Astrocyte (in vitro differentiated cells and primary cell): ENCODE results near the gene EVC2. TPM values are rescaled to one million over a fixed set of nuclear protein-coding genes. Genes with fewer than 3 reads are reported as not detected.

Source experiments
- DNase-seq: peaks from one replicate; pipeline ENCODE4 v3.0.0-alpha.2; 2010; ENCODE audit warnings: low read depth
- FAIRE-seq: peaks from 2 replicates; lab custom pipeline; 2011; peaks lifted over from hg19 to GRCh38; lab: Jason Lieb, UNC
- H2AFZ ChIP-seq: 2 replicates; pipeline ENCODE4 v1.6.0; 2012; ENCODE audit warnings: low read depth, low read length, inconsistent platforms
- H3K27ac ChIP-seq: 2 replicates; pipeline ENCODE4 v1.5.1; 2011; ENCODE audit warnings: low read depth, low read length, inconsistent platforms
- H3K27me3 ChIP-seq: 2 replicates; pipeline ENCODE4 v1.6.0; 2011; ENCODE audit warnings: low read length, inconsistent platforms; ENCODE audit not compliant: insufficient read depth
- H3K36me3 ChIP-seq: 2 replicates; pipeline ENCODE4 v1.5.1; 2011; ENCODE audit warnings: low read length, inconsistent platforms; ENCODE audit not compliant: insufficient read depth
- H3K4me1 ChIP-seq: 2 replicates; pipeline ENCODE4 v1.5.1; 2011; ENCODE audit warnings: low read length, inconsistent platforms; ENCODE audit not compliant: insufficient read depth
- H3K4me2 ChIP-seq: 2 replicates; pipeline ENCODE4 v1.6.0; 2012; ENCODE audit warnings: low read length, inconsistent platforms
- H3K4me3 ChIP-seq: 2 replicates; pipeline ENCODE4 v1.5.1; 2011; ENCODE audit warnings: low read depth, mild to moderate bottlenecking, low read length, inconsistent platforms; ENCODE audit not compliant: insufficient read depth
- H3K79me2 ChIP-seq: 2 replicates; pipeline ENCODE4 v1.6.0; 2012; ENCODE audit warnings: mild to moderate bottlenecking, low read length, inconsistent platforms; ENCODE audit not compliant: insufficient read depth
- H3K9ac ChIP-seq: 2 replicates; pipeline ENCODE4 v1.6.0; 2012; ENCODE audit warnings: mild to moderate bottlenecking, low read length, inconsistent platforms
- H3K9me3 ChIP-seq: 2 replicates; pipeline ENCODE4 v1.5.1; 2012; ENCODE audit warnings: low read depth, mild to moderate bottlenecking, low read length, inconsistent platforms; ENCODE audit not compliant: insufficient read depth
- H4K20me1 ChIP-seq: 2 replicates; pipeline ENCODE4 v1.6.0; 2012; ENCODE audit warnings: low read length, inconsistent platforms; ENCODE audit not compliant: insufficient read depth
- H3K27ac Mint-ChIP-seq: one replicate; pipeline ENCODE4 v1.8.0; 2021; ENCODE audit warnings: mild to moderate bottlenecking, mixed read lengths; ENCODE audit not compliant: unreplicated experiment
- H3K27me3 Mint-ChIP-seq: one replicate; pipeline ENCODE4 v1.8.0; 2021; ENCODE audit warnings: low read depth, mixed read lengths; ENCODE audit not compliant: unreplicated experiment
- H3K36me3 Mint-ChIP-seq: one replicate; pipeline ENCODE4 v1.8.0; 2021; ENCODE audit warnings: low read depth, mixed read lengths; ENCODE audit not compliant: unreplicated experiment
- H3K4me1 Mint-ChIP-seq: one replicate; pipeline ENCODE4 v1.8.0; 2021; ENCODE audit warnings: low read depth, mixed read lengths; ENCODE audit not compliant: unreplicated experiment
- H3K4me3 Mint-ChIP-seq: one replicate; pipeline ENCODE4 v1.8.0; 2021; ENCODE audit warnings: mild to moderate bottlenecking, moderate library complexity, mixed read lengths; ENCODE audit not compliant: unreplicated experiment
- H3K9me3 Mint-ChIP-seq: one replicate; pipeline ENCODE4 v1.8.0; 2021; ENCODE audit warnings: mild to moderate bottlenecking, mixed read lengths; ENCODE audit not compliant: unreplicated experiment
- CTCF ChIP-seq: IDR thresholded peaks from 2 replicates; pipeline ENCODE4 v1.5.1; 2011; ENCODE audit warnings: low read depth, mild to moderate bottlenecking, inconsistent platforms, low read length, moderate library complexity; ENCODE audit not compliant: insufficient read depth
- EZH2 ChIP-seq: IDR thresholded peaks from 2 replicates; pipeline ENCODE4 v1.6.1; 2012; ENCODE audit warnings: mild to moderate bottlenecking, low read length, inconsistent platforms; ENCODE audit not compliant: insufficient read depth
- total RNA-seq: library from RNA; stranded (reverse); gene quantifications from 2 replicates; pipeline ENCODE4 v1.2.1, GENCODE V29; 2021

Gene EVC2
- total RNA-seq, 1 donor from 2014 or later = 3.3 TPM

GRCh38 chr4:5572114-5572513, 136.2 kb downstream of the EVC2 start:
- Histone ChIP-seq H3K9ac (no peak overlapping the region), H4K20me1 (peaks cover 3% of the 10 kb centered on the region), H3K27ac (no peak overlapping the region), H3K9me3 (no peaks in the 10 kb centered on the region), H3K36me3 (peaks cover 6% of the 10 kb centered on the region), H3K27me3 (no peaks in the 10 kb centered on the region), H3K4me1 (no peaks in the 10 kb centered on the region), H2AFZ (no peak overlapping the region), H3K79me2 (no peaks in the 10 kb centered on the region), H3K4me2 (no peak overlapping the region), H3K4me3 (no peak overlapping the region)
- no peak for TF ChIP-seq EZH2
- DNase-seq (peak; percentile 13), FAIRE-seq (no peak)
- H3K27ac Mint-ChIP-seq = no peak overlapping the region
- no peaks in the 10 kb centered on the region for H3K27me3 Mint-ChIP-seq
- H3K9me3 Mint-ChIP-seq = peaks cover 3% of the 10 kb centered on the region
- no peak overlapping the region for H3K4me3 Mint-ChIP-seq
- peaks cover 5% of the 10 kb centered on the region for H3K4me1 Mint-ChIP-seq
- peaks cover 19% of the 10 kb centered on the region for H3K36me3 Mint-ChIP-seq

GRCh38 chr4:5571646-5572045, 136.7 kb downstream of the EVC2 start:
- peaks cover 6% of the 10 kb centered on the region for H3K36me3 ChIP-seq
- no peaks in the 10 kb centered on the region for H3K9me3 ChIP-seq
- H3K79me2 ChIP-seq = no peaks in the 10 kb centered on the region
- no peaks in the 10 kb centered on the region for H3K27me3 ChIP-seq
- H3K4me3 Mint-ChIP-seq = no peak overlapping the region
- H3K9ac ChIP-seq = no peak overlapping the region
- H4K20me1 ChIP-seq = peaks cover 3% of the 10 kb centered on the region
- no peak overlapping the region for H3K27ac Mint-ChIP-seq
- H3K27ac ChIP-seq = no peak overlapping the region
- no peak for TF ChIP-seq EZH2
- no peak for TF ChIP-seq CTCF
- no peaks in the 10 kb centered on the region for H3K4me1 ChIP-seq
- H3K36me3 Mint-ChIP-seq = peaks cover 19% of the 10 kb centered on the region
- no peaks in the 10 kb centered on the region for H3K27me3 Mint-ChIP-seq
- DNase-seq (no peak), FAIRE-seq (no peak)
- H3K4me1 Mint-ChIP-seq = peaks cover 5% of the 10 kb centered on the region
- H3K4me2 ChIP-seq = no peak overlapping the region
- H3K4me3 ChIP-seq = no peak overlapping the region
- peaks cover 3% of the 10 kb centered on the region for H3K9me3 Mint-ChIP-seq
- no peak overlapping the region for H2AFZ ChIP-seq

- no peak for FAIRE-seq
- no peak for TF ChIP-seq CTCF
- TF ChIP-seq EZH2 = no peak
- H3K4me3 ChIP-seq = no peak overlapping the region
- no peak overlapping the region for H3K27ac Mint-ChIP-seq
- H3K9me3 ChIP-seq = no peaks in the 10 kb centered on the region
- peaks cover 25% of the 10 kb centered on the region for H3K36me3 Mint-ChIP-seq
- H3K27ac ChIP-seq = no peak overlapping the region
- no peaks in the 10 kb centered on the region for H3K27me3 Mint-ChIP-seq
- H4K20me1 ChIP-seq = peaks cover 3% of the 10 kb centered on the region
- H3K36me3 ChIP-seq = peaks cover 6% of the 10 kb centered on the region
- peaks cover 3% of the 10 kb centered on the region for H3K9me3 Mint-ChIP-seq
- no peaks in the 10 kb centered on the region for H3K79me2 ChIP-seq
- no peaks in the 10 kb centered on the region for H3K4me1 ChIP-seq
- no peak overlapping the region for H3K9ac ChIP-seq
- H3K4me1 Mint-ChIP-seq = peaks cover 5% of the 10 kb centered on the region
- no peak for DNase-seq
- H3K27me3 ChIP-seq = no peaks in the 10 kb centered on the region
- H2AFZ ChIP-seq = no peak overlapping the region
- H3K4me3 Mint-ChIP-seq = no peak overlapping the region
- no peak overlapping the region for H3K4me2 ChIP-seq
Measured at GRCh38 chr4:5569451-5569850, 138.9 kb downstream of the EVC2 start.
